Sciatic nerve (tissue), 2 donors: ENCODE measurements around the gene NUP93. TPM values are rescaled to one million over a fixed set of nuclear protein-coding genes. Genes with fewer than 3 reads are reported as not detected.
"Not testable (repeated sequence)": the region's sequence is repeated elsewhere in the genome, so short reads cannot be mapped to it uniquely, and the experiment has no call there.

Experiments
- ATAC-seq: fragments of 200-7000 bp; cut with Tn5 transposase; one replicate; pipeline ENCODE4 v1.9.1; 2020; ENCODE audit warnings: mild to moderate bottlenecking, moderate library complexity
- DNase-seq: peaks from one replicate; pipeline ENCODE4 v3.0.0-alpha.2; 2020; ENCODE audit warnings: low spot score
- intact Hi-C: fragments of 100-400 bp; cut with DNase I; formaldehyde crosslinking; loops from one replicate; pipeline ENCODE4 v1.14.2; 2022
- total RNA-seq: library from RNA; stranded (reverse); fragmentation: NEBNext Ultra II Directional; extraction: Animal tissue kit (Norgen Biotek cat#: 25700); gene quantifications from one replicate; pipeline ENCODE4 v1.2.1, GENCODE V29; 2021
- donor health status: DM: no; HTN: no; CAD: no.
- donor health status: DM: no; HTN: no; CAD: no.

The NUP93 gene
- total RNA-seq, 1 donor from 2014 or later = 74.0 TPM

- no peak for DNase-seq
- intact Hi-C loops = no loop called here
- peak; percentile 59 for ATAC-seq
Measured at GRCh38 chr16:56874800-56875199, 144.9 kb downstream of the NUP93 start.

- DNase-seq (no peak), ATAC-seq (no peak)
- intact Hi-C loops = no loop called here
Measured at GRCh38 chr16:56876048-56876447, 146.1 kb downstream of the NUP93 start.

GRCh38 chr16:56877486-56878182 lies 147.7 kb downstream of the NUP93 start:
- DNase-seq (no peak), ATAC-seq (no peak)
- intact Hi-C loops = no loop called here

- intact Hi-C loops = no loop called here
- ATAC-seq (no peak), DNase-seq (no peak)
Measured at GRCh38 chr16:56878282-56878854, 148.4 kb downstream of the NUP93 start.

- DNase-seq (no peak), ATAC-seq (no peak)
- intact Hi-C loops = no loop called here
Measured at GRCh38 chr16:56879276-56879675, 149.3 kb downstream of the NUP93 start.

- no peak for ATAC-seq
- no peak for DNase-seq
- intact Hi-C loops = no loop called here
Measured at GRCh38 chr16:56880176-56880575, 150.2 kb downstream of the NUP93 start.

- DNase-seq (no peak), ATAC-seq (no peak)
- intact Hi-C loops = no loop called here
Measured at GRCh38 chr16:56880685-56881084, 150.8 kb downstream of the NUP93 start.

- ATAC-seq = no peak
Measured at GRCh38 chr16:56882077-56882800, 152.3 kb downstream of the NUP93 start.

GRCh38 chr16:56883586-56883985 lies 153.7 kb downstream of the NUP93 start:
- ATAC-seq (peak; percentile 9), DNase-seq (no peak)
- intact Hi-C loops = no loop called here

More at GRCh38 chr16:56882077-56882800, 152.3 kb downstream of the NUP93 start:
- DNase-seq = no peak
- intact Hi-C loops = no loop called here

GRCh38 chr16:56884026-56884582 lies 154.2 kb downstream of the NUP93 start:
- ATAC-seq = peak; percentile 23
- no peak for DNase-seq
- intact Hi-C loops = no loop called here

GRCh38 chr16:56884929-56885328 lies 155.0 kb downstream of the NUP93 start:
- intact Hi-C loops, ATAC-seq, DNase-seq: not testable (repeated sequence)

GRCh38 chr16:56885446-56886162 lies 155.7 kb downstream of the NUP93 start:
- intact Hi-C loops = no loop called here
- no peak for ATAC-seq
- DNase-seq = no peak

- no peak for ATAC-seq
- no peak for DNase-seq
- intact Hi-C loops = no loop called here
Measured at GRCh38 chr16:56886296-56886695, 156.4 kb downstream of the NUP93 start.

GRCh38 chr16:56886826-56887225 lies 156.9 kb downstream of the NUP93 start:
- no peak for DNase-seq
- no peak for ATAC-seq
- intact Hi-C loops = no loop called here

GRCh38 chr16:56888806-56889205 lies 158.9 kb downstream of the NUP93 start:
- DNase-seq (no peak), ATAC-seq (no peak)
- intact Hi-C loops = no loop called here

GRCh38 chr16:56889206-56889605 lies 159.3 kb downstream of the NUP93 start:
- intact Hi-C loops = no loop called here
- DNase-seq (no peak), ATAC-seq (no peak)

GRCh38 chr16:56891685-56892084 lies 161.8 kb downstream of the NUP93 start:
- ATAC-seq = no peak
- DNase-seq = no peak
- intact Hi-C loops = no loop called here

- intact Hi-C loops = no loop called here
- no peak for DNase-seq
Measured at GRCh38 chr16:56892705-56893104, 162.8 kb downstream of the NUP93 start.

GRCh38 chr16:56894331-56894917 lies 164.5 kb downstream of the NUP93 start:
- intact Hi-C loops = no loop called here
- ATAC-seq = no peak
- DNase-seq = no peak

More at GRCh38 chr16:56892705-56893104, 162.8 kb downstream of the NUP93 start:
- ATAC-seq = no peak
